WTC11 (cell line): ENCODE data around the gene AGAP1. TPM values are rescaled to one million over a fixed set of nuclear protein-coding genes. Genes with fewer than 3 reads are reported as not detected.

Experiments used
- ATAC-seq: fragments of 200-7000 bp; cut with Tn5 transposase; 2 replicates; pipeline ENCODE4 v1.10.0; 2021; ENCODE audit warnings: mild to moderate bottlenecking, moderate library complexity
- CTCF ChIA-PET: fragments of 300-600 bp; sonication (Branson Sonifier 250); formaldehyde crosslinking; loops from one replicate; lab custom pipeline; 2021; ENCODE audit warnings: antibody characterized with exemption; lab: Charles Lee
- POLR2A ChIA-PET: fragments of 350-600 bp; sonication (Branson Sonifier 250); formaldehyde crosslinking; loops from one replicate; lab custom pipeline; 2021; ENCODE audit warnings: antibody characterized with exemption; lab: Charles Lee
- DNase-seq: peaks from one replicate; pipeline ENCODE4 v3.0.0; 2021; ENCODE audit warnings: low spot score
- H3K27ac Mint-ChIP-seq: 2 replicates; pipeline ENCODE4 v1.8.0; 2021; ENCODE audit warnings: mixed read lengths
- H3K27me3 Mint-ChIP-seq: 2 replicates; pipeline ENCODE4 v1.8.0; 2021; ENCODE audit warnings: low read depth, mild to moderate bottlenecking, moderate library complexity, mixed read lengths
- H3K36me3 Mint-ChIP-seq: 2 replicates; pipeline ENCODE4 v1.8.0; 2021; ENCODE audit warnings: mixed read lengths
- H3K4me1 Mint-ChIP-seq: 2 replicates; pipeline ENCODE4 v1.8.0; 2022; ENCODE audit warnings: mixed read lengths
- H3K4me3 Mint-ChIP-seq: 2 replicates; pipeline ENCODE4 v1.8.0; 2021; ENCODE audit warnings: mild to moderate bottlenecking, moderate library complexity, mixed read lengths
- H3K9me3 Mint-ChIP-seq: 2 replicates; pipeline ENCODE4 v1.8.0; 2021; ENCODE audit warnings: mixed read lengths
- ATF1 ChIP-seq: sonication (generic); formaldehyde crosslinking; IDR thresholded peaks from 2 replicates; pipeline ENCODE4 v1.8.1; 2023; ENCODE audit warnings: mild to moderate bottlenecking, moderate library complexity, missing genetic modification reagents
- ESRRA ChIP-seq: sonication (generic); formaldehyde crosslinking; IDR thresholded peaks from 2 replicates; pipeline ENCODE4 v1.8.1; 2022; ENCODE audit warnings: mild to moderate bottlenecking, missing genetic modification reagents, borderline replicate concordance
- FOXK1 ChIP-seq: sonication (generic); formaldehyde crosslinking; IDR thresholded peaks from 2 replicates; pipeline ENCODE4 v1.8.0; 2022; ENCODE audit warnings: mild to moderate bottlenecking, moderate library complexity, missing genetic modification reagents
- JAZF1 ChIP-seq: fragments of 250-450 bp; sonication (Bioruptor Pico); IDR thresholded peaks from 2 replicates; pipeline ENCODE4 v1.9.0; 2021; ENCODE audit warnings: moderate library complexity, mild to moderate bottlenecking, inconsistent platforms
- NFE2L1 ChIP-seq: sonication (generic); formaldehyde crosslinking; IDR thresholded peaks from 2 replicates; pipeline ENCODE4 v1.8.1; 2023; ENCODE audit warnings: missing genetic modification reagents
- NFYB ChIP-seq: sonication (generic); formaldehyde crosslinking; conservative IDR thresholded peaks from 2 replicates; pipeline ENCODE4 v1.8.0; 2022; ENCODE audit warnings: low read depth, missing genetic modification reagents
- NR2C2 ChIP-seq: sonication (generic); formaldehyde crosslinking; IDR thresholded peaks from 2 replicates; pipeline ENCODE4 v1.8.0; 2022; ENCODE audit warnings: mild to moderate bottlenecking, missing genetic modification reagents
- ZNF219 ChIP-seq: sonication (generic); formaldehyde crosslinking; IDR thresholded peaks from 2 replicates; pipeline ENCODE4 v1.8.0; 2023; ENCODE audit warnings: missing genetic modification reagents, mild to moderate bottlenecking, borderline replicate concordance
- ZNF317 ChIP-seq: sonication (generic); formaldehyde crosslinking; IDR thresholded peaks from 2 replicates; pipeline ENCODE4 v1.8.1; 2023; ENCODE audit warnings: low read depth, mild to moderate bottlenecking, moderate library complexity, missing genetic modification reagents, borderline replicate concordance
- total RNA-seq: library from RNA; stranded (reverse); gene quantifications from 3 replicates; pipeline ENCODE4 v1.2.3, GENCODE V29; 2021
- TF ChIP-seq, protein P1 (sequence below): sonication (generic); formaldehyde crosslinking; IDR thresholded peaks from 2 replicates; pipeline ENCODE4 v1.8.1; 2022; ENCODE audit warnings: low read depth, missing genetic modification reagents, borderline replicate concordance
- TF ChIP-seq, protein P2 (sequence below): sonication (generic); formaldehyde crosslinking; IDR thresholded peaks from 2 replicates; pipeline ENCODE4 v1.8.1; 2023; ENCODE audit warnings: mild to moderate bottlenecking, missing genetic modification reagents
- TF ChIP-seq, protein P3 (sequence below): sonication (generic); formaldehyde crosslinking; IDR thresholded peaks from 2 replicates; pipeline ENCODE4 v1.8.1; 2023; ENCODE audit warnings: mild to moderate bottlenecking, missing genetic modification reagents, moderate library complexity
- TF ChIP-seq, protein P4 (sequence below): fragments of 250-450 bp; sonication (Bioruptor Pico); IDR thresholded peaks from 2 replicates; pipeline ENCODE4 v1.8.0; 2021; ENCODE audit warnings: mild to moderate bottlenecking
- TF ChIP-seq, protein P5 (sequence below): sonication (generic); formaldehyde crosslinking; IDR thresholded peaks from 2 replicates; pipeline ENCODE4 v1.8.1; 2022; ENCODE audit warnings: mild to moderate bottlenecking, missing genetic modification reagents, moderate library complexity, borderline replicate concordance
- TF ChIP-seq, protein P6 (sequence below): sonication (generic); formaldehyde crosslinking; IDR thresholded peaks from 2 replicates; pipeline ENCODE4 v1.8.1; 2023; ENCODE audit warnings: mild to moderate bottlenecking, missing genetic modification reagents, borderline replicate concordance

The AGAP1 gene
- total RNA-seq, 1 experiment from 2014 or later: 49.3 TPM

DNA sequence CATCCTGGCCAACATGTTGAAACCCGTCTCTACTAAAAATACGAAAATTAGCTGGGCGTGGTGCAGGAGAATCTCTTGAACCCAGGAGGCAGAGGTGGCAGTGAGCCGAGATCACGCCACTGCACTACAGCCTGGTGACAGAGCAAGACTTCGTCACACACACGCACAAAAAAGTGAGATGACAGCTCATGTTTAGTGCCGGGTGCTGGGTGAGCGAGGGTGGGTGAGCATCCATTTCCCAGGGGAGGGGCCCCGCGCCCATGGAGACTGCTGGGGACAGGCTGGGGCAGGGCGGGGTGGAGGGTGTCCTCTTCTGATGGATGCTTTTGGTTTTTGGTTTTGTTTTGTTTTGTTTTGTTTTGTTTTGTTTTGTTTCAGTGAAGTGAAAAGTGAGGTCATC lies 467.9 kb downstream of the AGAP1 start:
- POLR2A ChIA-PET: no interaction called here
- Mint-ChIP-seq H3K4me1 (peaks cover 18% of the 10 kb centered on the region), H3K36me3 (no peaks in the 10 kb centered on the region), H3K9me3 (no peaks in the 10 kb centered on the region), H3K27ac (no peak overlapping the region; the same call in 1 of the 2 replicates), H3K27me3 (no peaks in the 10 kb centered on the region), H3K4me3 (no peak overlapping the region)
- ATAC-seq (no peak), DNase-seq (no peak)
- CTCF ChIA-PET: interaction anchor here (0.9 kb wide), 1 partner anchor 172 kb away, joined by 3 read pairs; no protein-coding TSS in a partner anchor
- TF ChIP-seq, protein P1, sequence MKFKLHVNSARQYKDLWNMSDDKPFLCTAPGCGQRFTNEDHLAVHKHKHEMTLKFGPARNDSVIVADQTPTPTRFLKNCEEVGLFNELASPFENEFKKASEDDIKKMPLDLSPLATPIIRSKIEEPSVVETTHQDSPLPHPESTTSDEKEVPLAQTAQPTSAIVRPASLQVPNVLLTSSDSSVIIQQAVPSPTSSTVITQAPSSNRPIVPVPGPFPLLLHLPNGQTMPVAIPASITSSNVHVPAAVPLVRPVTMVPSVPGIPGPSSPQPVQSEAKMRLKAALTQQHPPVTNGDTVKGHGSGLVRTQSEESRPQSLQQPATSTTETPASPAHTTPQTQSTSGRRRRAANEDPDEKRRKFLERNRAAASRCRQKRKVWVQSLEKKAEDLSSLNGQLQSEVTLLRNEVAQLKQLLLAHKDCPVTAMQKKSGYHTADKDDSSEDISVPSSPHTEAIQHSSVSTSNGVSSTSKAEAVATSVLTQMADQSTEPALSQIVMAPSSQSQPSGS (CRISPR knock-in tag): no peak
- TF ChIP-seq ESRRA (CRISPR knock-in tag) (no peak), ZNF219 (CRISPR knock-in tag) (no peak), NFYB (CRISPR knock-in tag) (no peak), FOXK1 (CRISPR knock-in tag) (no peak), JAZF1 (no peak), ATF1 (no peak), ZNF317 (CRISPR knock-in tag) (no peak), NR2C2 (CRISPR knock-in tag) (no peak), NFE2L1 (CRISPR knock-in tag) (no peak)
- TF ChIP-seq, protein P2, sequence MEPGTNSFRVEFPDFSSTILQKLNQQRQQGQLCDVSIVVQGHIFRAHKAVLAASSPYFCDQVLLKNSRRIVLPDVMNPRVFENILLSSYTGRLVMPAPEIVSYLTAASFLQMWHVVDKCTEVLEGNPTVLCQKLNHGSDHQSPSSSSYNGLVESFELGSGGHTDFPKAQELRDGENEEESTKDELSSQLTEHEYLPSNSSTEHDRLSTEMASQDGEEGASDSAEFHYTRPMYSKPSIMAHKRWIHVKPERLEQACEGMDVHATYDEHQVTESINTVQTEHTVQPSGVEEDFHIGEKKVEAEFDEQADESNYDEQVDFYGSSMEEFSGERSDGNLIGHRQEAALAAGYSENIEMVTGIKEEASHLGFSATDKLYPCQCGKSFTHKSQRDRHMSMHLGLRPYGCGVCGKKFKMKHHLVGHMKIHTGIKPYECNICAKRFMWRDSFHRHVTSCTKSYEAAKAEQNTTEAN (CRISPR knock-in tag): no peak
- TF ChIP-seq, protein P3, sequence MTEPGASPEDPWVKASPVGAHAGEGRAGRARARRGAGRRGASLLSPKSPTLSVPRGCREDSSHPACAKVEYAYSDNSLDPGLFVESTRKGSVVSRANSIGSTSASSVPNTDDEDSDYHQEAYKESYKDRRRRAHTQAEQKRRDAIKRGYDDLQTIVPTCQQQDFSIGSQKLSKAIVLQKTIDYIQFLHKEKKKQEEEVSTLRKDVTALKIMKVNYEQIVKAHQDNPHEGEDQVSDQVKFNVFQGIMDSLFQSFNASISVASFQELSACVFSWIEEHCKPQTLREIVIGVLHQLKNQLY (CRISPR knock-in tag): no peak
- TF ChIP-seq, protein P4, sequence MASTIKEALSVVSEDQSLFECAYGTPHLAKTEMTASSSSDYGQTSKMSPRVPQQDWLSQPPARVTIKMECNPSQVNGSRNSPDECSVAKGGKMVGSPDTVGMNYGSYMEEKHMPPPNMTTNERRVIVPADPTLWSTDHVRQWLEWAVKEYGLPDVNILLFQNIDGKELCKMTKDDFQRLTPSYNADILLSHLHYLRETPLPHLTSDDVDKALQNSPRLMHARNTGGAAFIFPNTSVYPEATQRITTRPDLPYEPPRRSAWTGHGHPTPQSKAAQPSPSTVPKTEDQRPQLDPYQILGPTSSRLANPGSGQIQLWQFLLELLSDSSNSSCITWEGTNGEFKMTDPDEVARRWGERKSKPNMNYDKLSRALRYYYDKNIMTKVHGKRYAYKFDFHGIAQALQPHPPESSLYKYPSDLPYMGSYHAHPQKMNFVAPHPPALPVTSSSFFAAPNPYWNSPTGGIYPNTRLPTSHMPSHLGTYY (CRISPR knock-in tag): no peak
- TF ChIP-seq, protein P5, sequence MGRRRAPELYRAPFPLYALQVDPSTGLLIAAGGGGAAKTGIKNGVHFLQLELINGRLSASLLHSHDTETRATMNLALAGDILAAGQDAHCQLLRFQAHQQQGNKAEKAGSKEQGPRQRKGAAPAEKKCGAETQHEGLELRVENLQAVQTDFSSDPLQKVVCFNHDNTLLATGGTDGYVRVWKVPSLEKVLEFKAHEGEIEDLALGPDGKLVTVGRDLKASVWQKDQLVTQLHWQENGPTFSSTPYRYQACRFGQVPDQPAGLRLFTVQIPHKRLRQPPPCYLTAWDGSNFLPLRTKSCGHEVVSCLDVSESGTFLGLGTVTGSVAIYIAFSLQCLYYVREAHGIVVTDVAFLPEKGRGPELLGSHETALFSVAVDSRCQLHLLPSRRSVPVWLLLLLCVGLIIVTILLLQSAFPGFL: no peak
- TF ChIP-seq, protein P6, sequence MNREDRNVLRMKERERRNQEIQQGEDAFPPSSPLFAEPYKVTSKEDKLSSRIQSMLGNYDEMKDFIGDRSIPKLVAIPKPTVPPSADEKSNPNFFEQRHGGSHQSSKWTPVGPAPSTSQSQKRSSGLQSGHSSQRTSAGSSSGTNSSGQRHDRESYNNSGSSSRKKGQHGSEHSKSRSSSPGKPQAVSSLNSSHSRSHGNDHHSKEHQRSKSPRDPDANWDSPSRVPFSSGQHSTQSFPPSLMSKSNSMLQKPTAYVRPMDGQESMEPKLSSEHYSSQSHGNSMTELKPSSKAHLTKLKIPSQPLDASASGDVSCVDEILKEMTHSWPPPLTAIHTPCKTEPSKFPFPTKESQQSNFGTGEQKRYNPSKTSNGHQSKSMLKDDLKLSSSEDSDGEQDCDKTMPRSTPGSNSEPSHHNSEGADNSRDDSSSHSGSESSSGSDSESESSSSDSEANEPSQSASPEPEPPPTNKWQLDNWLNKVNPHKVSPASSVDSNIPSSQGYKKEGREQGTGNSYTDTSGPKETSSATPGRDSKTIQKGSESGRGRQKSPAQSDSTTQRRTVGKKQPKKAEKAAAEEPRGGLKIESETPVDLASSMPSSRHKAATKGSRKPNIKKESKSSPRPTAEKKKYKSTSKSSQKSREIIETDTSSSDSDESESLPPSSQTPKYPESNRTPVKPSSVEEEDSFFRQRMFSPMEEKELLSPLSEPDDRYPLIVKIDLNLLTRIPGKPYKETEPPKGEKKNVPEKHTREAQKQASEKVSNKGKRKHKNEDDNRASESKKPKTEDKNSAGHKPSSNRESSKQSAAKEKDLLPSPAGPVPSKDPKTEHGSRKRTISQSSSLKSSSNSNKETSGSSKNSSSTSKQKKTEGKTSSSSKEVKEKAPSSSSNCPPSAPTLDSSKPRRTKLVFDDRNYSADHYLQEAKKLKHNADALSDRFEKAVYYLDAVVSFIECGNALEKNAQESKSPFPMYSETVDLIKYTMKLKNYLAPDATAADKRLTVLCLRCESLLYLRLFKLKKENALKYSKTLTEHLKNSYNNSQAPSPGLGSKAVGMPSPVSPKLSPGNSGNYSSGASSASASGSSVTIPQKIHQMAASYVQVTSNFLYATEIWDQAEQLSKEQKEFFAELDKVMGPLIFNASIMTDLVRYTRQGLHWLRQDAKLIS: no peak
- TF ChIP-seq, all 79 proteins: peak for 0
